WTC11 (cell line): ENCODE data around the gene LPP. TPM values are rescaled to one million over a fixed set of nuclear protein-coding genes. Genes with fewer than 3 reads are reported as not detected.

ENCODE experiments used
- ATAC-seq: fragments of 200-7000 bp; cut with Tn5 transposase; 2 replicates; pipeline ENCODE4 v1.10.0; 2021; ENCODE audit warnings: mild to moderate bottlenecking, moderate library complexity
- CTCF ChIA-PET: fragments of 300-600 bp; sonication (Branson Sonifier 250); formaldehyde crosslinking; loops from one replicate; lab custom pipeline; 2021; ENCODE audit warnings: antibody characterized with exemption; lab: Charles Lee
- POLR2A ChIA-PET: fragments of 350-600 bp; sonication (Branson Sonifier 250); formaldehyde crosslinking; loops from one replicate; lab custom pipeline; 2021; ENCODE audit warnings: antibody characterized with exemption; lab: Charles Lee
- DNase-seq: peaks from one replicate; pipeline ENCODE4 v3.0.0; 2021; ENCODE audit warnings: low spot score
- H3K27ac Mint-ChIP-seq: 2 replicates; pipeline ENCODE4 v1.8.0; 2021; ENCODE audit warnings: mixed read lengths
- H3K27me3 Mint-ChIP-seq: 2 replicates; pipeline ENCODE4 v1.8.0; 2021; ENCODE audit warnings: low read depth, mild to moderate bottlenecking, moderate library complexity, mixed read lengths
- H3K36me3 Mint-ChIP-seq: 2 replicates; pipeline ENCODE4 v1.8.0; 2021; ENCODE audit warnings: mixed read lengths
- H3K4me1 Mint-ChIP-seq: 2 replicates; pipeline ENCODE4 v1.8.0; 2022; ENCODE audit warnings: mixed read lengths
- H3K4me3 Mint-ChIP-seq: 2 replicates; pipeline ENCODE4 v1.8.0; 2021; ENCODE audit warnings: mild to moderate bottlenecking, moderate library complexity, mixed read lengths
- H3K9me3 Mint-ChIP-seq: 2 replicates; pipeline ENCODE4 v1.8.0; 2021; ENCODE audit warnings: mixed read lengths
- ARID4B ChIP-seq: sonication (generic); formaldehyde crosslinking; IDR thresholded peaks from 2 replicates; pipeline ENCODE4 v1.8.0; 2023; ENCODE audit warnings: missing genetic modification reagents, mild to moderate bottlenecking, borderline replicate concordance
- ATF1 ChIP-seq: sonication (generic); formaldehyde crosslinking; IDR thresholded peaks from 2 replicates; pipeline ENCODE4 v1.8.1; 2023; ENCODE audit warnings: mild to moderate bottlenecking, moderate library complexity, missing genetic modification reagents
- CDX4 ChIP-seq: fragments of 250-450 bp; sonication (Bioruptor Pico); IDR thresholded peaks from 2 replicates; pipeline ENCODE4 v1.9.0; 2021; ENCODE audit warnings: moderate library complexity, mild to moderate bottlenecking, inconsistent platforms, borderline replicate concordance
- E2F1 ChIP-seq: sonication (generic); formaldehyde crosslinking; IDR thresholded peaks from 2 replicates; pipeline ENCODE4 v1.8.0; 2022; ENCODE audit warnings: mild to moderate bottlenecking, missing genetic modification reagents
- ELF4 ChIP-seq: sonication (generic); formaldehyde crosslinking; IDR thresholded peaks from 2 replicates; pipeline ENCODE4 v1.8.1; 2022; ENCODE audit warnings: low read depth, mild to moderate bottlenecking, moderate library complexity, missing genetic modification reagents
- FOXK1 ChIP-seq: sonication (generic); formaldehyde crosslinking; IDR thresholded peaks from 2 replicates; pipeline ENCODE4 v1.8.0; 2022; ENCODE audit warnings: mild to moderate bottlenecking, moderate library complexity, missing genetic modification reagents
- KAT7 ChIP-seq: sonication (generic); formaldehyde crosslinking; IDR thresholded peaks from 2 replicates; pipeline ENCODE4 v1.8.1; 2023; ENCODE audit warnings: missing genetic modification reagents, mild to moderate bottlenecking, borderline replicate concordance
- NFYB ChIP-seq: sonication (generic); formaldehyde crosslinking; conservative IDR thresholded peaks from 2 replicates; pipeline ENCODE4 v1.8.0; 2022; ENCODE audit warnings: low read depth, missing genetic modification reagents
- NR3C1 ChIP-seq: sonication (generic); formaldehyde crosslinking; conservative IDR thresholded peaks from 2 replicates; pipeline ENCODE4 v1.8.1; 2023; ENCODE audit warnings: low read depth, mild to moderate bottlenecking, missing genetic modification reagents
- OVOL2 ChIP-seq: fragments of 250-450 bp; sonication (Bioruptor Pico); IDR thresholded peaks from 2 replicates; pipeline ENCODE4 v1.9.0; 2021; ENCODE audit warnings: mild to moderate bottlenecking, borderline replicate concordance
- RORB ChIP-seq: fragments of 250-450 bp; sonication (Bioruptor Pico); IDR thresholded peaks from 2 replicates; pipeline ENCODE4 v1.9.0; 2021; ENCODE audit warnings: mild to moderate bottlenecking
- TEAD1 ChIP-seq: sonication (generic); formaldehyde crosslinking; IDR thresholded peaks from 2 replicates; pipeline ENCODE4 v1.8.0; 2022; ENCODE audit warnings: mild to moderate bottlenecking, missing genetic modification reagents
- USF2 ChIP-seq: sonication (generic); formaldehyde crosslinking; IDR thresholded peaks from 2 replicates; pipeline ENCODE4 v1.8.1; 2023; ENCODE audit warnings: mild to moderate bottlenecking, missing genetic modification reagents, moderate library complexity
- ZBTB43 ChIP-seq: sonication (generic); formaldehyde crosslinking; IDR thresholded peaks from 2 replicates; pipeline ENCODE4 v1.8.1; 2023; ENCODE audit warnings: mild to moderate bottlenecking, missing genetic modification reagents
- ZNF317 ChIP-seq: sonication (generic); formaldehyde crosslinking; IDR thresholded peaks from 2 replicates; pipeline ENCODE4 v1.8.1; 2023; ENCODE audit warnings: low read depth, mild to moderate bottlenecking, moderate library complexity, missing genetic modification reagents, borderline replicate concordance
- ZNF416 ChIP-seq: fragments of 250-450 bp; sonication (Bioruptor Pico); IDR thresholded peaks from 2 replicates; pipeline ENCODE4 v1.9.0; 2021; ENCODE audit warnings: mild to moderate bottlenecking, inconsistent platforms
- ZSCAN18 ChIP-seq: fragments of 250-450 bp; sonication (Bioruptor Pico); IDR thresholded peaks from 2 replicates; pipeline ENCODE4 v2.1.2; 2022; ENCODE audit warnings: mild to moderate bottlenecking, moderate library complexity
- total RNA-seq: library from RNA; stranded (reverse); gene quantifications from 3 replicates; pipeline ENCODE4 v1.2.3, GENCODE V29; 2021

Gene LPP
- total RNA-seq, 1 experiment from 2014 or later, result 49.6 TPM

- TF ChIP-seq ELF4 (CRISPR knock-in tag) (no peak), ZNF416 (CRISPR knock-in tag) (no peak), RORB (no peak), OVOL2 (no peak), ZBTB43 (CRISPR knock-in tag) (no peak), CDX4 (CRISPR knock-in tag) (no peak), TEAD1 (CRISPR knock-in tag) (no peak)
Observed at GRCh38 chr3:188775412-188775811, 621.5 kb downstream of the LPP start (continued).

GRCh38 chr3:188776447-188776846 lies 622.5 kb downstream of the LPP start:
- ATAC-seq, result no peak
- POLR2A ChIA-PET, result no interaction called here
- H3K36me3 Mint-ChIP-seq, result 0 out of 2 replicates have a peak, but pooled peaks cover 3% of the 10 kb centered on the region
- no peak for DNase-seq
- H3K9me3 Mint-ChIP-seq, result 0 out of 2 replicates have a peak, but pooled peaks cover 3% of the 10 kb centered on the region
- TF ChIP-seq KAT7 (CRISPR knock-in tag), result no peak
- no peak for TF ChIP-seq FOXK1 (CRISPR knock-in tag)
- TF ChIP-seq ARID4B (CRISPR knock-in tag), result no peak
- no peak for TF ChIP-seq E2F1 (CRISPR knock-in tag)
- TF ChIP-seq NFYB (CRISPR knock-in tag), result no peak
- TF ChIP-seq ZNF317 (CRISPR knock-in tag), result no peak
- TF ChIP-seq NR3C1 (CRISPR knock-in tag), result no peak
- no peak for TF ChIP-seq ZSCAN18 (CRISPR knock-in tag)
- TF ChIP-seq ATF1 (CRISPR knock-in tag), result no peak
- TF ChIP-seq USF2 (CRISPR knock-in tag), result no peak
- TF ChIP-seq, all 79 proteins: peak for 0
- H3K4me3 Mint-ChIP-seq, result no peak overlapping the region
- H3K27ac Mint-ChIP-seq, result no peak overlapping the region
- peaks cover 27% of the 10 kb centered on the region for H3K4me1 Mint-ChIP-seq
- CTCF ChIA-PET, result no interaction called here
- H3K27me3 Mint-ChIP-seq, result no peaks in the 10 kb centered on the region
